ENCODE measurements around the gene MKX. TPM values are rescaled to one million over a fixed set of nuclear protein-coding genes. Genes with fewer than 3 reads are reported as not detected.

MKX gene
- total and polyA plus RNA-seq, 12 donors = 0.09 to 0.53 (median 0.24) TPM; not detected in 2

DNA sequence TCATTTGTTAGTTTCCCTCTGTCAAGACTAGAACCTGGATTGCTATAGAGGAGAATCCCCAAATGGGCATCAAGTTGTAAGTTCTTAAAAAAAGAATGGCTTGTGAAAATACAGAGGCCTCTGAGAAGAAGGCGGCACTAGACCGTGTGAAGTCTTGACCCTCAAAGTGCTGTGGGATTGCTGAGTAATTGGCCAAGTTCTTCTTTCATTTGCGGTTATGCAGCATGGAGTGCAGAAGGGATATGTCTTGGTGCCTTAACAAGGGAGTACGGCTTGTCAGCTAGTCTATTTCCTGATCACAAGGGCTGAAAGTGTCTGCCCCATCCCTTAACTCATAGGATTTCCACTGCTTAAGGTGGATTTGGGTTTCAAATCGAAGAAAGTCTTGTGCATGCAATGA is 81.2 kb downstream of the MKX start:
- no peaks in the 10 kb centered on the region for H3K36me3 ChIP-seq
- H3K27ac ChIP-seq = peak overlapping the region in 1 of 10 donors; percentile 36
- H3K27me3 ChIP-seq = peaks cover 0 to 10% (median 0%) of the 10 kb centered on the region in 7 donors
- DNase-seq (no peak), ATAC-seq (no peak)
- no peak overlapping the region for H3K4me3 ChIP-seq
- H3K9me3 ChIP-seq = no peaks in the 10 kb centered on the region
- peaks cover 0 to 27% (median 0%) of the 10 kb centered on the region in 9 donors for H3K4me1 ChIP-seq
- 75 to 79% methylated on average over 5 of the region's 5 CpGs for WGBS, 2 donors
- TF ChIP-seq CTCF (IDR thresholded peaks at IDR 0.05) = no peak
- intact Hi-C loops (cut with DNase I) = no loop called here

- ATAC-seq (no peak), DNase-seq (no peak)
- Histone ChIP-seq H3K27me3 (peaks cover 0 to 10% (median 0%) of the 10 kb centered on the region in 7 donors), H3K4me3 (no peak overlapping the region), H3K4me1 (peaks cover 0 to 27% (median 0%) of the 10 kb centered on the region in 9 donors), H3K9me3 (no peaks in the 10 kb centered on the region), H3K36me3 (no peaks in the 10 kb centered on the region), H3K27ac (no peak overlapping the region)
- intact Hi-C loops (cut with DNase I) = no loop called here
- TF ChIP-seq CTCF (IDR thresholded peaks at IDR 0.05) = no peak
Observed at GRCh38 chr10:27663621-27664020, 82.0 kb downstream of the MKX start.

- ATAC-seq (no peak), DNase-seq (no peak)
- WGBS, 2 donors = 71 to 76% methylated on average over 3 of the region's 3 CpGs
- H3K36me3 ChIP-seq = no peaks in the 10 kb centered on the region
- H3K9me3 ChIP-seq = no peaks in the 10 kb centered on the region
- H3K27ac ChIP-seq = no peak overlapping the region
- peaks cover 0 to 27% (median 0%) of the 10 kb centered on the region in 9 donors for H3K4me1 ChIP-seq
- intact Hi-C loops (cut with DNase I) = no loop called here
- no peak overlapping the region for H3K4me3 ChIP-seq
- peaks cover 0 to 10% (median 0%) of the 10 kb centered on the region in 7 donors for H3K27me3 ChIP-seq
- no peak for TF ChIP-seq CTCF (IDR thresholded peaks at IDR 0.05)
Observed at GRCh38 chr10:27661514-27662286, 83.9 kb downstream of the MKX start.

- WGBS, 2 donors = 47 to 63% methylated on average over 4 of the region's 4 CpGs
Observed at GRCh38 chr10:27660711-27661110, 84.9 kb downstream of the MKX start.

More at GRCh38 chr10:27660711-27661110, 84.9 kb downstream of the MKX start:
- H3K27ac ChIP-seq = peak overlapping the region in 1 of 10 donors; percentile 13
- no peaks in the 10 kb centered on the region for H3K9me3 ChIP-seq
- no peak for TF ChIP-seq CTCF (IDR thresholded peaks at IDR 0.05)
- no peak for ATAC-seq
- no peak for DNase-seq
- no peak overlapping the region for H3K4me3 ChIP-seq
- peaks cover 0 to 10% (median 0%) of the 10 kb centered on the region in 7 donors for H3K27me3 ChIP-seq
- H3K36me3 ChIP-seq = no peaks in the 10 kb centered on the region
- peaks cover 0 to 27% (median 0%) of the 10 kb centered on the region in 9 donors for H3K4me1 ChIP-seq
- intact Hi-C loops (cut with DNase I) = no loop called here
